Vagina (tissue), 2 donors: ENCODE measurements around the gene ST3GAL5. TPM values are rescaled to one million over a fixed set of nuclear protein-coding genes. Genes with fewer than 3 reads are reported as not detected.

ENCODE experiments used
- DNase-seq, 2 donors: peaks; one replicate each; pipeline ENCODE4 v3.0.0-alpha.2; 2017; ENCODE audit errors: extremely low spot score in 2 of 2
- H3K27ac ChIP-seq: fragments of 200-600 bp; sonication (generic); one replicate; pipeline ENCODE4 v1.5.1; 2019
- H3K27me3 ChIP-seq: fragments of 200-600 bp; sonication (generic); one replicate; pipeline ENCODE4 v1.5.1; 2019
- H3K36me3 ChIP-seq, 2 donors: fragments of 200-600 bp; sonication (generic); one replicate each; pipeline ENCODE4 v1.5.1; 2017 to 2019
- H3K4me1 ChIP-seq: fragments of 200-600 bp; sonication (generic); one replicate; pipeline ENCODE4 v1.5.1; 2019
- H3K4me3 ChIP-seq, 2 donors: fragments of 200-600 bp; sonication (generic); 1 replicate in 1 of 2; 2 replicates in 1 of 2; pipeline ENCODE4 v1.5.1; 2016 to 2019
- H3K9me3 ChIP-seq: fragments of 200-600 bp; sonication (generic); one replicate; pipeline ENCODE4 v1.5.1; 2019
- CTCF ChIP-seq, 3 experiments: fragments of 450-650 bp in 2 of 3; fragments of 200-600 bp in 1 of 3; sonication (generic) in 1 of 3; IDR thresholded peaks; one replicate each; pipeline ENCODE4 v1.5.1; 2017 to 2019; ENCODE audit warnings: antibody characterized with exemption in 3 of 3, mild to moderate bottlenecking in 2 of 3, moderate library complexity in 2 of 3
- POLR2A ChIP-seq, 2 donors: fragments of 450-650 bp; IDR thresholded peaks; one replicate each; pipeline ENCODE4 v1.6.1; 2017; ENCODE audit warnings: antibody characterized with exemption in 2 of 2, mild to moderate bottlenecking in 2 of 2, moderate library complexity in 2 of 2
- POLR2AphosphoS5 ChIP-seq, 2 donors: sonication (generic); formaldehyde crosslinking; IDR thresholded peaks; one replicate each; pipeline ENCODE4 v1.9.0; 2017; ENCODE audit warnings: antibody characterized with exemption in 2 of 2, mild to moderate bottlenecking in 2 of 2, low read depth in 1 of 2; ENCODE audit not compliant: insufficient read depth in 1 of 2
- intact Hi-C: fragments of 100-400 bp; cut with DNase I; formaldehyde crosslinking; loops from one replicate; pipeline ENCODE4 v1.15.1; 2023
- total RNA-seq: library from RNA; depleted of rRNA; stranded (reverse); fragments of >200 nt; gene quantifications from one replicate; pipeline ENCODE4 v1.2.3, GENCODE V29; 2016

ST3GAL5 gene
- total RNA-seq, 1 donor from 2014 or later, result 16.2 TPM

- Histone ChIP-seq H3K4me3 (no peak overlapping the region), H3K27ac (no peak overlapping the region), H3K9me3 (no peaks in the 10 kb centered on the region), H3K27me3 (no peaks in the 10 kb centered on the region), H3K36me3 (no peaks in the 10 kb centered on the region), H3K4me1 (peaks cover 40% of the 10 kb centered on the region)
- TF ChIP-seq POLR2A (IDR thresholded peaks at IDR 0.05) (no peak), POLR2AphosphoS5 (IDR thresholded peaks at IDR 0.05; ENCODE audit: insufficient read depth in 1 of 2, low read depth in 1 of 2) (no peak), CTCF (IDR thresholded peaks at IDR 0.05) (no peak)
- intact Hi-C loops, result no loop called here
- DNase-seq, result no peak
Observed at GRCh38 chr2:85854897-85855296, 33.9 kb downstream of the ST3GAL5 start.

GRCh38 chr2:85854166-85854509 lies 34.7 kb downstream of the ST3GAL5 start:
- DNase-seq, result no peak
- intact Hi-C loops, result no loop called here
- TF ChIP-seq POLR2A (IDR thresholded peaks at IDR 0.05), result no peak
- TF ChIP-seq POLR2AphosphoS5 (IDR thresholded peaks at IDR 0.05; ENCODE audit: insufficient read depth in 1 of 2, low read depth in 1 of 2), result no peak
- TF ChIP-seq CTCF (IDR thresholded peaks at IDR 0.05), result no peak
- Histone ChIP-seq H3K4me1 (peaks cover 40% of the 10 kb centered on the region), H3K9me3 (no peaks in the 10 kb centered on the region), H3K36me3 (no peaks in the 10 kb centered on the region), H3K27ac (peak overlapping the region; percentile 71), H3K4me3 (no peak overlapping the region), H3K27me3 (no peaks in the 10 kb centered on the region)

GRCh38 chr2:85853499-85854165 lies 35.2 kb downstream of the ST3GAL5 start:
- TF ChIP-seq POLR2AphosphoS5 (IDR thresholded peaks at IDR 0.05; ENCODE audit: insufficient read depth in 1 of 2, low read depth in 1 of 2) (no peak), CTCF (IDR thresholded peaks at IDR 0.05) (no peak), POLR2A (IDR thresholded peaks at IDR 0.05) (no peak)
- Histone ChIP-seq H3K4me1 (peaks cover 40% of the 10 kb centered on the region), H3K27ac (peak overlapping the region; percentile 71), H3K27me3 (no peaks in the 10 kb centered on the region), H3K36me3 (no peaks in the 10 kb centered on the region), H3K4me3 (peak overlapping the region in 1 of 2 donors; percentile 19), H3K9me3 (no peaks in the 10 kb centered on the region)
- intact Hi-C loops, result no loop called here
- DNase-seq, result no peak

GRCh38 chr2:85852937-85853498 lies 35.8 kb downstream of the ST3GAL5 start:
- intact Hi-C loops, result no loop called here
- H3K4me3 ChIP-seq, result peak overlapping the region in 1 of 2 donors; percentile 19
- no peak for DNase-seq

More at GRCh38 chr2:85852937-85853498, 35.8 kb downstream of the ST3GAL5 start:
- TF ChIP-seq POLR2AphosphoS5 (IDR thresholded peaks at IDR 0.05; ENCODE audit: insufficient read depth in 1 of 2, low read depth in 1 of 2) (no peak), CTCF (IDR thresholded peaks at IDR 0.05) (no peak), POLR2A (IDR thresholded peaks at IDR 0.05) (no peak)
- H3K4me1 ChIP-seq, result peaks cover 40% of the 10 kb centered on the region
- H3K27ac ChIP-seq, result peak overlapping the region; percentile 71
- no peaks in the 10 kb centered on the region for H3K36me3 ChIP-seq
- no peaks in the 10 kb centered on the region for H3K9me3 ChIP-seq
- H3K27me3 ChIP-seq, result no peaks in the 10 kb centered on the region
